GM06990 (cell line): ENCODE data around the gene ZNF532.

Source experiments
- DNase-seq: peaks from one replicate; pipeline ENCODE4 v3.0.0-alpha.2; 2011; ENCODE audit not compliant: insufficient read length; ENCODE audit errors: extremely low read depth
- H3K27me3 ChIP-seq: replicated peaks from 2 replicates; pipeline ENCODE4 v1.6.0; 2011; ENCODE audit warnings: low read length; ENCODE audit not compliant: control insufficient read depth, insufficient read depth
- H3K36me3 ChIP-seq: 2 replicates; pipeline ENCODE4 v1.5.1; 2011; ENCODE audit warnings: low read length; ENCODE audit not compliant: control insufficient read depth, insufficient read depth
- H3K4me3 ChIP-seq: replicated peaks from 2 replicates; pipeline ENCODE4 v1.5.1; 2011; ENCODE audit warnings: low read depth, mild to moderate bottlenecking, control low read depth, low read length
- CTCF ChIP-seq: IDR thresholded peaks from 2 replicates; pipeline ENCODE4 v1.5.1; 2011; ENCODE audit warnings: low read length, control low read depth, mild to moderate bottlenecking, inconsistent platforms; ENCODE audit not compliant: insufficient read depth, poor library complexity, severe bottlenecking

ZNF532 gene

GRCh38 chr18:58867281-58867961, 2.7 kb downstream of the ZNF532 start:
- Histone ChIP-seq H3K36me3 (no peaks in the 10 kb centered on the region), H3K4me3 (no peak overlapping the region), H3K27me3 (no peaks in the 10 kb centered on the region; the same call in 1 of the 2 replicates)
- no peak for DNase-seq
- no peak for TF ChIP-seq CTCF

- Histone ChIP-seq H3K4me3 (no peak overlapping the region), H3K27me3 (no peaks in the 10 kb centered on the region; the same call in 1 of the 2 replicates), H3K36me3 (no peaks in the 10 kb centered on the region)
- no peak for TF ChIP-seq CTCF
- DNase-seq = no peak
Observed at GRCh38 chr18:58868440-58868839, 3.8 kb downstream of the ZNF532 start.

GRCh38 chr18:58870130-58870529, 5.5 kb downstream of the ZNF532 start:
- H3K4me3 ChIP-seq = no peak overlapping the region
- H3K36me3 ChIP-seq = no peaks in the 10 kb centered on the region
- no peak for TF ChIP-seq CTCF
- no peak for DNase-seq
- no peaks in the 10 kb centered on the region; the same call in 1 of the 2 replicates for H3K27me3 ChIP-seq

- no peak for DNase-seq
- Histone ChIP-seq H3K4me3 (no peak overlapping the region), H3K36me3 (no peaks in the 10 kb centered on the region), H3K27me3 (no peaks in the 10 kb centered on the region; the same call in 1 of the 2 replicates)
- TF ChIP-seq CTCF = no peak
Observed at GRCh38 chr18:58870621-58871020, 5.9 kb downstream of the ZNF532 start.

- DNase-seq = no peak
- no peak for TF ChIP-seq CTCF
- no peak overlapping the region for H3K4me3 ChIP-seq
- no peaks in the 10 kb centered on the region for H3K36me3 ChIP-seq
- H3K27me3 ChIP-seq = no peaks in the 10 kb centered on the region
Observed at GRCh38 chr18:58871514-58872420, 7.1 kb downstream of the ZNF532 start.
